HCT116 (cell line): ENCODE measurements around the gene MYCBP2. TPM values are rescaled to one million over a fixed set of nuclear protein-coding genes. Genes with fewer than 3 reads are reported as not detected.

Source experiments
- ATAC-seq: fragments of 200-7000 bp; cut with Tn5 transposase; 2 replicates; pipeline ENCODE4 v1.9.1; 2020; ENCODE audit warnings: mild to moderate bottlenecking, moderate library complexity
- BruUV-seq: library from RNA; stranded (reverse); fragments of 400-500 nt; replicated peaks from 2 replicates; lab custom pipeline; 2021; lab: Mats Ljungman, UMichigan
- CTCF ChIA-PET: fragments of 300-600 bp; sonication (Branson Sonifier 250); formaldehyde crosslinking; loops from one replicate; lab custom pipeline; 2021; ENCODE audit warnings: antibody characterized with exemption; lab: Charles Lee
- POLR2A ChIA-PET: fragments of 300-600, 350-600 bp; sonication (Branson Sonifier 250); formaldehyde crosslinking; loops from one replicate; lab custom pipeline; 2021; ENCODE audit warnings: antibody characterized with exemption; lab: Charles Lee
- RAD21 ChIA-PET, 2 experiments: fragments of 300-600 bp; sonication (Branson Sonifier 250); formaldehyde crosslinking; loops; one replicate each; lab custom pipeline; 2023; ENCODE audit warnings: low total read pairs in 2 of 2; ENCODE audit not compliant: uncharacterized antibody in 2 of 2, unreplicated experiment in 2 of 2, low non-redundant PET in 1 of 2; lab: Charles Lee
- DNase-seq: peaks from one replicate; pipeline ENCODE4 v3.0.0-alpha.2; 2010; ENCODE audit warnings: low read depth, low spot score
- H2AFZ ChIP-seq: fragments of 200-600 bp; shearing (Covaris generic), sonication (generic); 2 replicates; pipeline ENCODE4 v1.6.1; 2017; ENCODE audit warnings: low read depth, mixed run types, mixed read lengths, antibody characterized with exemption, low read length; ENCODE audit not compliant: poor library complexity, severe bottlenecking
- H3K27ac ChIP-seq: 2 replicates; pipeline ENCODE4 v1.5.1; 2012; ENCODE audit warnings: low read depth, low read length
- H3K27me3 ChIP-seq: fragments of 200-600 bp; sonication (generic); 2 replicates; pipeline ENCODE4 v1.6.1; 2016; ENCODE audit warnings: mixed run types, low read length, mixed read lengths; ENCODE audit not compliant: insufficient read depth
- H3K36me3 ChIP-seq, 2 experiments: fragments of 200-500 bp in 1 of 2; fragments of 200-600 bp in 1 of 2; sonication (Bioruptor generic) in 1 of 2; sonication (generic) in 1 of 2; 2 replicates each; pipeline versions ENCODE4 v1.5.1 to v1.6.1; 2014 to 2016; ENCODE audit warnings: low read length in 2 of 2, inconsistent platforms in 1 of 2, mixed read lengths in 1 of 2, mixed run types in 1 of 2; ENCODE audit not compliant: insufficient read depth in 2 of 2, control insufficient read depth in 1 of 2
- H3K4me1 ChIP-seq, 2 experiments: fragments of 200-600 bp in 1 of 2; sonication (generic) in 1 of 2; 2 replicates each; pipeline versions ENCODE4 v1.5.1 to v1.6.1; 2012 to 2017; ENCODE audit warnings: low read length in 2 of 2, inconsistent platforms in 1 of 2, mild to moderate bottlenecking in 1 of 2, mixed read lengths in 1 of 2, mixed run types in 1 of 2, moderate library complexity in 1 of 2; ENCODE audit not compliant: insufficient read depth in 2 of 2, control insufficient read depth in 1 of 2
- H3K4me2 ChIP-seq: fragments of 200-600 bp; sonication (generic); 2 replicates; pipeline ENCODE4 v1.6.1; 2017; ENCODE audit warnings: mixed run types, low read length, mixed read lengths
- H3K4me3 ChIP-seq, 2 experiments: fragments of 200-600 bp in 1 of 2; sonication (generic) in 1 of 2; replicated peaks in 1 of 2; 2 replicates each; pipeline ENCODE4 v1.5.1; 2011 to 2016; ENCODE audit warnings: low read length in 2 of 2, control low read depth in 1 of 2, low read depth in 1 of 2, mild to moderate bottlenecking in 1 of 2, mixed read lengths in 1 of 2, mixed run types in 1 of 2
- H3K79me2 ChIP-seq: fragments of 200-600 bp; sonication (generic); 2 replicates; pipeline ENCODE4 v1.6.1; 2017; ENCODE audit warnings: mild to moderate bottlenecking, mixed run types, low read length, moderate library complexity, mixed read lengths; ENCODE audit not compliant: insufficient read depth
- H3K9ac ChIP-seq: fragments of 200-600 bp; sonication (generic); 2 replicates; pipeline ENCODE4 v1.6.1; 2016; ENCODE audit warnings: low read length, mixed read lengths
- H3K9me2 ChIP-seq: fragments of 200-600 bp; sonication (generic), shearing (Covaris generic); 2 replicates; pipeline ENCODE4 v1.6.1; 2017; ENCODE audit warnings: mixed run types, mild to moderate bottlenecking, moderate library complexity; ENCODE audit not compliant: insufficient read depth
- H3K9me3 ChIP-seq, 2 experiments: fragments of 200-500 bp in 1 of 2; fragments of 200-600 bp in 1 of 2; sonication (Bioruptor generic) in 1 of 2; sonication (generic) in 1 of 2; 2 replicates each; pipeline ENCODE4 v1.6.1; 2014 to 2017; ENCODE audit warnings: low read length in 2 of 2, mixed read lengths in 2 of 2, inconsistent platforms in 1 of 2, low read depth in 1 of 2, mild to moderate bottlenecking in 1 of 2, mixed run types in 1 of 2, moderate library complexity in 1 of 2; ENCODE audit not compliant: control insufficient read depth in 1 of 2, insufficient read depth in 1 of 2
- H4K20me1 ChIP-seq: fragments of 200-600 bp; sonication (generic), shearing (Covaris generic); 2 replicates; pipeline ENCODE4 v1.6.1; 2017; ENCODE audit warnings: mixed run types, mild to moderate bottlenecking, moderate library complexity; ENCODE audit not compliant: insufficient read depth
- CBX3 ChIP-seq: IDR thresholded peaks from 2 replicates; pipeline ENCODE4 v1.6.1; 2012; ENCODE audit warnings: low read depth
- EGR1 ChIP-seq: IDR thresholded peaks from 2 replicates; pipeline ENCODE4 v1.6.1; 2012; ENCODE audit warnings: low read depth
- ELF1 ChIP-seq: IDR thresholded peaks from 2 replicates; pipeline ENCODE4 v1.6.1; 2012; ENCODE audit warnings: low read depth, borderline replicate concordance
- EZH2 ChIP-seq: fragments of 200-600 bp; sonication (generic); IDR thresholded peaks from 2 replicates; pipeline ENCODE4 v1.6.1; 2017; ENCODE audit warnings: antibody characterized with exemption, mixed run types
- EZH2phosphoT487 ChIP-seq: fragments of 200-600 bp; IDR thresholded peaks from 2 replicates; pipeline ENCODE4 v1.6.1; 2018; ENCODE audit warnings: antibody characterized with exemption, borderline replicate concordance
- MAX ChIP-seq: IDR thresholded peaks from 2 replicates; pipeline ENCODE4 v1.6.1; 2012
- POLR2A ChIP-seq: IDR thresholded peaks from 2 replicates; pipeline ENCODE4 v1.7.0; 2011; ENCODE audit warnings: borderline replicate concordance; ENCODE audit not compliant: insufficient read depth, insufficient read length; ENCODE audit errors: extremely low read depth
- POLR2AphosphoS5 ChIP-seq: IDR thresholded peaks from 2 replicates; pipeline ENCODE4 v1.6.1; 2011; ENCODE audit warnings: mild to moderate bottlenecking, low read depth, low read length, moderate library complexity
- RAD21 ChIP-seq: IDR thresholded peaks from 2 replicates; pipeline ENCODE4 v1.6.1; 2012; ENCODE audit warnings: low read depth, mild to moderate bottlenecking
- SIN3A ChIP-seq: IDR thresholded peaks from 2 replicates; pipeline ENCODE4 v1.6.1; 2012; ENCODE audit warnings: low read depth
- SP1 ChIP-seq: IDR thresholded peaks from 2 replicates; pipeline ENCODE4 v1.6.1; 2012; ENCODE audit warnings: low read depth
- SRF ChIP-seq: IDR thresholded peaks from 2 replicates; pipeline ENCODE4 v1.6.1; 2012; ENCODE audit warnings: low read depth
- TCF7L2 ChIP-seq: IDR thresholded peaks from 2 replicates; pipeline ENCODE4 v1.7.0; 2011; ENCODE audit warnings: borderline replicate concordance, inconsistent platforms; ENCODE audit not compliant: insufficient read depth, insufficient read length; ENCODE audit errors: extremely low read depth
- YY1 ChIP-seq: IDR thresholded peaks from 2 replicates; pipeline ENCODE4 v1.6.1; 2011; ENCODE audit warnings: low read length, low read depth, moderate library complexity, mild to moderate bottlenecking; ENCODE audit not compliant: insufficient replicate concordance; ENCODE audit errors: extremely low read depth
- ZNF274 ChIP-seq: fragments of 200-500 bp; sonication (Bioruptor generic); IDR thresholded peaks from 2 replicates; pipeline ENCODE4 v1.6.1; 2014; ENCODE audit warnings: mild to moderate bottlenecking, low read depth, low read length, inconsistent platforms
- intact Hi-C: fragments of 100-400 bp; cut with micrococcal nuclease; formaldehyde crosslinking; loops from 2 replicates; pipeline ENCODE4 v1.10.0; 2022
- total RNA-seq: library from RNA; stranded (reverse); gene quantifications from one replicate; pipeline ENCODE4 v1.2.1, GENCODE V29; 2021; ENCODE audit not compliant: unreplicated experiment

MYCBP2 gene
- total RNA-seq, 1 experiment from 2014 or later = 48.5 TPM

GRCh38 chr13:77113496-77113895 is 213.4 kb downstream of the MYCBP2 start:
- Histone ChIP-seq H3K79me2 (no peaks in the 10 kb centered on the region), H2AFZ (no peak overlapping the region), H3K9ac (no peak overlapping the region), H3K4me2 (no peak overlapping the region), H3K4me3 (no peak overlapping the region), H3K4me1 (no peaks in the 10 kb centered on the region), H4K20me1 (no peaks in the 10 kb centered on the region), H3K27ac (no peak overlapping the region), H3K36me3 (0 out of 4 replicates have a peak, but pooled peaks cover 0 to 2% of the 10 kb centered on the region in 2 experiments), H3K9me2 (no peaks in the 10 kb centered on the region), H3K27me3 (no peaks in the 10 kb centered on the region), H3K9me3 (no peaks in the 10 kb centered on the region)
- intact Hi-C loops = no loop called here
- RAD21 ChIA-PET = no interaction called here
- no TSS peak for BruUV-seq
- CTCF ChIA-PET = no interaction called here
- POLR2A ChIA-PET = no interaction called here
- TF ChIP-seq CBX3 (no peak), ZNF274 (no peak), SP1 (no peak), SIN3A (no peak), TCF7L2 (no peak), ELF1 (no peak), POLR2A (no peak), POLR2AphosphoS5 (no peak)
- DNase-seq (no peak), ATAC-seq (no peak)

GRCh38 chr13:77105051-77105450 is 221.8 kb downstream of the MYCBP2 start:
- ChIA-PET CTCF (no interaction called here), POLR2A (no interaction called here), RAD21 (no interaction called here)
- Histone ChIP-seq H3K36me3 (peaks cover 0 to 6% of the 10 kb centered on the region in 2 experiments; a peak in 2 of 4 replicates), H3K9ac (no peak overlapping the region), H3K79me2 (no peaks in the 10 kb centered on the region), H3K27ac (no peak overlapping the region), H3K9me3 (no peaks in the 10 kb centered on the region), H3K27me3 (no peaks in the 10 kb centered on the region), H3K4me2 (no peak overlapping the region), H4K20me1 (no peaks in the 10 kb centered on the region; the same call in 1 of the 2 replicates), H3K4me1 (no peaks in the 10 kb centered on the region), H2AFZ (no peak overlapping the region), H3K4me3 (no peak overlapping the region), H3K9me2 (no peaks in the 10 kb centered on the region)
- BruUV-seq = no TSS peak
- ATAC-seq = no peak
- TF ChIP-seq EZH2 (no peak), MAX (no peak), SRF (no peak), CBX3 (no peak), RAD21 (no peak), EZH2phosphoT487 (no peak), SIN3A (no peak), TCF7L2 (no peak), YY1 (no peak), EGR1 (no peak)
- DNase-seq = no peak
- intact Hi-C loops = no loop called here
